Endothelial cell of umbilical vein (primary cell): ENCODE results near the gene PKHD1.

ENCODE experiments used
- CTCF ChIP-seq, 2 donors: IDR thresholded peaks; 1 replicate in 1 of 2; 2 replicates in 1 of 2; pipeline ENCODE4 v1.5.1; 2011; ENCODE audit warnings: low read length in 2 of 2, mild to moderate bottlenecking in 2 of 2, moderate library complexity in 2 of 2, control low read depth in 1 of 2, inconsistent platforms in 1 of 2, low read depth in 1 of 2; ENCODE audit not compliant: insufficient read depth in 1 of 2; ENCODE audit errors: extremely low read depth in 1 of 2
- MAX ChIP-seq: IDR thresholded peaks from 2 replicates; pipeline ENCODE4 v1.6.1; 2011; ENCODE audit not compliant: insufficient read depth, insufficient read length
- POLR2A ChIP-seq: IDR thresholded peaks from 2 replicates; pipeline ENCODE4 v1.6.1; 2012; ENCODE audit warnings: low read depth, mild to moderate bottlenecking, control low read depth, low read length
- POLR2AphosphoS5 ChIP-seq: IDR thresholded peaks from 2 replicates; pipeline ENCODE4 v1.6.1; 2012; ENCODE audit warnings: low read depth, mild to moderate bottlenecking, control low read depth, low read length, moderate library complexity; ENCODE audit not compliant: insufficient read depth

DNA sequence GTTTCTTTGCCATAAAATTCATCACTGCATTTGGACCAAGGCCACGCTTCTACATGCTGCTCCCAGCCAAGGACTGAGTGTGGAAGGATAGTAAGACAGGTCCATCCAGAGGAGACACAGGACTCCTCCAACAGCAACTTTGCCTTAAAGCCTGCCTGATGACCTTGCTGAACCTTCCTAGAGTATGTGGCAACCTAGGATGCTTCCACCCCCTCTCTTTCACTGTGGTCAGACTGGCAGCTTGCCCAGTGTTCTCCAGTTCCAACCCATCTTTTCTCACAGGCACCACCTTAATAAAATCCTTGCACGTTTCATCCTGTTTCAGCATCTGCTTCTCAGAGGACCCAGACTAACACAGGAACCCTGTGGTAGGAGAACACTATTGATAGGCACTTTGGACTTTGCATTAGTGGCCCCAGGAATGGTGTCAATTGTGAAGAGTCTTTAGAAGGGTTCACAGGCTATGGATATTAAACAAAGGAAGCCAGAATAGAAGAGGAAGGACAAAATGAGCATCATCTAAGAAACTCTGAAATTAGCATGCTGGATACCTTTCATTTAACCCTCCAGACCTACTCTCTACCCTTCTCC lies 2.4 kb upstream of the PKHD1 start:
- no peak for TF ChIP-seq CTCF (IDR thresholded peaks at IDR 0.05; ENCODE audit: extremely low read depth in 1 of 2, insufficient read depth in 1 of 2, low read depth in 1 of 2, low read length in 2 of 2)
- TF ChIP-seq POLR2A: no peak
- TF ChIP-seq POLR2AphosphoS5: no peak
- TF ChIP-seq MAX: no peak
